Colon (tissue), 2 donors: ENCODE results near the gene MRPL19.

Source experiments
- FAIRE-seq: peaks from 2 replicates; lab custom pipeline; 2012; peaks lifted over from hg19 to GRCh38; lab: Jason Lieb, UNC
- donor health status: control.
- donor health status: control.

Gene MRPL19

GRCh38 chr2:75616933-75617332, 29.6 kb upstream of the MRPL19 start:
- FAIRE-seq, result no peak

DNA sequence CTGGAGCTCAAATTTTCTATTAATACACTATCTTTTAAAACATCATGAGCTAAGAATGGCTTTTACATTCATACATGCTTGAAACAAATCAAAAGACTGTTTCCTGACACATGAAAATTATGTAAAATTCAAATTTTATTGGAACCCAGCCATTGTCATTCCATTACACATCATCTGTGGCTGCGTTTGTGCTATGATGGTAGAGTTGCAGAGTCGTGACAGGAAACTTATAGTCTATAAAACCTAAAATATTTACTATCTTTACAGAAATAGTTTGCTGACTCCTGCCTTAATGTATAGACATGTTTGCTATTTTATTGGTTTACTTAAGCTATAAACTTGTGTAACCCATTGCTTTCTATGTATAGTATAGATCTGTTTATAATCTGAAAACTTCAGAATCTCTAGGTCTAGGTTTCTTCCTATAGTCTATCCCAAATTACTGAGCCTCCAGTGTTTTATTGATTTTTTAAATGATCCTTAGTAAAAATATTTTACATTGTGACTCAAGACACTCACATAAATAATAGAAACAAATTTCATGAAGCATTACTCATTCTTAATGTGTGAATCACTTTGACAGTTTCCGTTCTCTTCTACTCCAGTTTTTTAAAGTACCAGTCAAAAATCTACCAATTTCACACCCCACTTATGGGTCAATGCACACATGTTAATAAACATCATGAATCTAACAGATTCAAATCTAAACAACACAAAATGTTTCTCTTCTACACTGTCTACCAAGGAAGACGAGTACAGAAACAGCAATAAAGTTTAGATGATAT, 26.4 kb upstream of the MRPL19 start:
- no peak for FAIRE-seq

GRCh38 chr2:75621228-75621627, 25.4 kb upstream of the MRPL19 start:
- FAIRE-seq, result no peak

GRCh38 chr2:75622500-75622899, 24.1 kb upstream of the MRPL19 start:
- no peak for FAIRE-seq

- no peak for FAIRE-seq
Observed at GRCh38 chr2:75622929-75623328, 23.7 kb upstream of the MRPL19 start.

DNA sequence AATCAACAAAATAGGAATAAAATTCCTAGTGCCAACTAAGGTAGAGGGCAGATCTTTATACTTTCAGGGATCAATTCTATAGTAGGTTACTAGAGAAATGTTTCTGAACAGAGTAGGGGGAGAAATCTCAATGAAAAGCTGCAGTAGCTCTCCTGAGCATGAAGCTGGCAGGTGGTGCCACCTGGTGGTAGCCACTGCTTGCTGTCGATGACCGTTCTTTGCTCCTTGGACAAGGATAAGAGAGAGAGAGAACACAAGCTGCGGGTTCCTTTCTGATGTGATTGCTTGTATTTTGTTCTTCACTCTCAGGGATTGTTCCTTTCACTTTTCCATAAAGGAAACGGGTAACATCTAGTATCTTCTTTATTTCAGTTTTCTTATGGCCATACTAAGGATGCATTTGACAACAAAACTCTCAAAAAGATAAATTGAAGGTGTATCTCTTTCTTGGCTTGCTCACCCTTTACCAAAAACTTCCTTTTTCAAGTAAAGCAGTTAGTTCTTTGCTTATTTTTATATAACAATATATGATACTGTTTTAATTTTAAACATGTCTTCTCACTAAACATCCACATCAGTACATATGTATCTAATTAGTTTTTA, 18.6 kb upstream of the MRPL19 start:
- FAIRE-seq, result no peak

DNA sequence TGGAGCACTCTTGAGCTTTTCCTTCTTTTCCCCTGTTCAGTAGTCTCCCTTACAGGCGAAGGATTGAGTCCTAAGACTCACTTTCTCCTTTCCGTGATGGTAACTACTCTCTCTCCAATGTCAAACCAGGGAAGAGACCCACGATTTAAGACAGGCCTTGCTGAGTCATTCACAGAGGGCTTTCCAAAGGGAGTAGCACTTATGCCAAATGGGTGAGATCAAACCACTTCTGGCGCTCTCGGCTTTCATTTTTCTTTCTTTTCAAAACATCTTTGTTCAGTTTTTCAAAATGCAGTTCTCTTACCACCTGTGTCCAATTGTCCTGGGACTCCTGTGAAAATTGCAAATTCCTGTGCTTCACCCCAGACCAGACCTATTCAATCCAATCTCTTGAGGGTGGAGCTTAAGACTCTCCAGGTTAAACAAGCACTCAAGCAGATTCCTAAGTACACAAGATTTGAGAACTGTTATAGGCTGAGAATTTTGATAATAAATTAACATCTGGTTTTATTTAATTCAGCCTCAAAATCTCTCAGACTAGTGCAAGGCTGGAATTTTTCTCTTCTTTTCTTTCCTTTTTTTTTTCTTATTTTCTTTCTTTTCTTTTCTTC, 14.4 kb upstream of the MRPL19 start:
- FAIRE-seq, result no peak

GRCh38 chr2:75632813-75633212, 13.8 kb upstream of the MRPL19 start:
- no peak for FAIRE-seq

- no peak for FAIRE-seq
Observed at GRCh38 chr2:75633620-75634019, 13.0 kb upstream of the MRPL19 start.

DNA sequence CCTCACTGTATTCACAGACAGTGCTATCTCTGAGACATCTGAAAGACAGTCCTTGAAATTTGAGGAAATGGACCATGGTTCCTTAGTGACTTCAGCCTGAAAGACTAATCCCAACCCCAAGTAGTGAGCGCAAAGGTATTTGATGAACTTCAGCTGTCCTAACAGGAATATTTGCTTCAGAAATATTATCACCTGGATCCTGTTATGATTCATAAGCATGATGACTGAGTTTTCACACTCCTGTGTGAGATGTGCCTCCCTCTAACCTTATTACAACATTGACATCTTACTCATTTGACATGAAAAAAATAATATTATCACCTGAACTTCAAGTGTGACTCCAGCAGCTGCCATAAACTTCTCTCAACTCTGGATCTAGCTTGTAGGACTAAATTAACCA, 11.6 kb upstream of the MRPL19 start:
- no peak for FAIRE-seq

DNA sequence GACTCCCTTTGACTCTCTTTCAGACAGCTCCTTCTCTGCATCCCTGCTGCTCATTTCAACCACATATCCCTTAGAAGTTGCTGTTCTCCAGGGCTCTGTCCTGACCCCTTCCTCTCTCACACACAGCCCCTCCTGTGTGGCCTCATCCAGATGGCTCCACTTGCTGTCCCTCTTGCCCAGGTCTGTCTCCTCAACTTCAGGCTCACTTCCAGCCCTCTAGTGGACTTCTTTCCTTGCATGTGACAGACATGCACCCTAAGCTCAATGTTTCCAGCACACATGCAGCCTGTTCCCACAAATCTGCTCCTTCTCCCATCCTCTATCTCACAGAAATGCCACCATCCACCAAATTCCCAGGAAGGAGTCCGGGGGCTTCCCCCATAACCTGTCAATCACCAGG, 9.0 kb upstream of the MRPL19 start:
- no peak for FAIRE-seq

GRCh38 chr2:75640621-75641121, 5.9 kb upstream of the MRPL19 start:
- FAIRE-seq, result no peak

- no peak for FAIRE-seq
Observed at GRCh38 chr2:75641587-75641986, 5.0 kb upstream of the MRPL19 start.

- no peak for FAIRE-seq
Observed at GRCh38 chr2:75643980-75644379, 2.6 kb upstream of the MRPL19 start.

- no peak for FAIRE-seq
Observed at GRCh38 chr2:75645643-75646042, 940 bp upstream of the MRPL19 start.

DNA sequence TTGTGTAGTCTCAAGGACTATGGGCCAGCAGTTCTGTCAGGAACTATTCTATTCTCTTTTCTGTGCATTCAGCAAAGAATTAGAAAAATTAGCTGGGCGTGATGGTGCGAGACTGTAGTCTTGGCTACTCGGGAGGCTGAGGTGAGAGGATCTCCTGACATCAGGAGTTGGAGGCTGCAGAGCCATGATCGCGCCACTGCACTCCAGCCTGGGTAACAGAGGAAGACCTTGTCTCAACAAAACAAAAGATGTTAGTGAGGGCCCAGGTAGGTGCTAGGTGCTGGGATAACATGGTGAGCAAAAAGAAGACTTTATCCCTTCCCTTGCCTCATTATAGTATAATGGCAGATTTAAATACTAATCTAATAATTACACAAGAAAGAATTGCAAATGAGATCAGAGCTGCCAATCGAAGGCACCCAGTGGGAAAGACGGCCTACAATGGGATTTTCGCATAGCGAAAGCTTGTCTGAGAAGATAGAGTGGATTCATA, 447 bp upstream of the MRPL19 start:
- FAIRE-seq, result no peak

GRCh38 chr2:75647771-75648170, 1.2 kb downstream of the MRPL19 start:
- FAIRE-seq, result no peak

- no peak for FAIRE-seq
Observed at GRCh38 chr2:75654012-75654411, 7.4 kb downstream of the MRPL19 start.

GRCh38 chr2:75655861-75656260, 9.3 kb downstream of the MRPL19 start:
- FAIRE-seq, result no peak

GRCh38 chr2:75656563-75656962, 10.0 kb downstream of the MRPL19 start:
- no peak for FAIRE-seq

GRCh38 chr2:75657798-75658197, 11.2 kb downstream of the MRPL19 start:
- FAIRE-seq, result no peak

GRCh38 chr2:75666911-75667310, 20.3 kb downstream of the MRPL19 start:
- no peak for FAIRE-seq

GRCh38 chr2:75667884-75668283, 21.3 kb downstream of the MRPL19 start:
- no peak for FAIRE-seq
